K562 (cell line): ENCODE results near the gene CACNA1A. TPM values are rescaled to one million over a fixed set of nuclear protein-coding genes. Genes with fewer than 3 reads are reported as not detected.

Experiments
- FUS ChIP-seq: fragments of 200-400 bp; formaldehyde crosslinking; optimal IDR thresholded peaks from 2 replicates; pipeline ENCODE3; 2017; ENCODE audit warnings: low read depth, low read length
- GTF2A2 ChIP-seq: IDR thresholded peaks from 2 replicates; pipeline ENCODE4 v1.6.1; 2016; ENCODE audit warnings: mild to moderate bottlenecking, missing genetic modification characterization, missing compliant biosample characterization
- GTF2E2 ChIP-seq: fragments of 200-800 bp; sonication (Bioruptor generic); IDR thresholded peaks from 2 replicates; pipeline ENCODE4 v1.6.1; 2016; ENCODE audit warnings: missing genetic modification characterization, missing compliant biosample characterization
- MYC ChIP-seq, 2 experiments: fragments of 250-450 bp in 1 of 2; sonication (Bioruptor Pico) in 1 of 2; IDR thresholded peaks; 2 replicates each; pipeline versions ENCODE4 v1.5.1 to v1.6.1; 2012 to 2021; ENCODE audit warnings: low read depth in 2 of 2, borderline replicate concordance in 1 of 2, improper control_type of control experiment in 1 of 2, low read length in 1 of 2, mild to moderate bottlenecking in 1 of 2, moderate library complexity in 1 of 2
- MYNN ChIP-seq, 2 experiments: sonication (generic); formaldehyde crosslinking in 1 of 2; IDR thresholded peaks; 2 replicates each; pipeline versions ENCODE4 v1.5.0 to v1.6.1; 2016 to 2020; ENCODE audit warnings: antibody characterized with exemption in 1 of 2, missing genetic modification reagents in 1 of 2
- NONO ChIP-seq, 2 experiments: fragments of 200-400 bp in 1 of 2; fragments of 450-650 bp in 1 of 2; formaldehyde crosslinking in 1 of 2; IDR thresholded peaks; 2 replicates each; pipeline ENCODE4 v1.6.1; 2017; ENCODE audit warnings: low read depth in 2 of 2, mild to moderate bottlenecking in 2 of 2, moderate library complexity in 2 of 2, low read length in 1 of 2
- NR1H2 ChIP-seq: sonication (generic); formaldehyde crosslinking; IDR thresholded peaks from 2 replicates; pipeline ENCODE4 v1.4.0; 2020; ENCODE audit warnings: mild to moderate bottlenecking, missing genetic modification reagents
- PHF21A ChIP-seq: fragments of 450-650 bp; IDR thresholded peaks from 2 replicates; pipeline ENCODE4 v1.6.1; 2017; ENCODE audit warnings: low read depth, borderline replicate concordance
- POLR3G ChIP-seq: IDR thresholded peaks from 2 replicates; pipeline ENCODE4 v1.6.1; 2011; ENCODE audit not compliant: insufficient read length, insufficient replicate concordance; ENCODE audit errors: extremely low read depth
- ZNF695 ChIP-seq: fragments of 450-650 bp; formaldehyde crosslinking; IDR thresholded peaks from 2 replicates; pipeline ENCODE4 v1.4.0; 2020; ENCODE audit warnings: mild to moderate bottlenecking, moderate library complexity
- polyA plus RNA-seq, 8 experiments: library from polyadenylated mRNA; depleted of rRNA in 4 of 8; stranded (reverse) in 5 of 8; unstranded in 3 of 8; fragments of >200 nt; fragmentation: Nextera tagmentation in 2 of 8; fragmentation: Illumina TruSeq in 1 of 8; extraction: Ambion mirVana in 2 of 8; extraction: Trizol in 1 of 8; gene quantifications; 2 replicates each; pipeline versions ENCODE4 v1.2.1 to v1.2.3, GENCODE V29; 2011 to 2014; ENCODE audit warnings: inconsistent platforms in 1 of 8, missing spikeins in 1 of 8
- total RNA-seq, 7 experiments: library from RNA; depleted of rRNA in 6 of 7; stranded (reverse); fragments of >200 nt in 6 of 7; fragmentation: Illumina TruSeq in 2 of 7; extraction: Trizol in 2 of 7; gene quantifications; 2 replicates each; pipeline versions ENCODE4 v1.2.1 to v1.2.3, GENCODE V29; 2011 to 2021; ENCODE audit warnings: low replicate concordance in 1 of 7
- TF ChIP-seq, protein P1 (sequence below): fragments of 250-450 bp; sonication (Bioruptor Pico); IDR thresholded peaks from 2 replicates; pipeline ENCODE4 v1.5.1; 2021; ENCODE audit warnings: mild to moderate bottlenecking
- TF ChIP-seq, protein P2 (sequence below), 2 experiments: fragments of 450-650 bp in 1 of 2; sonication (generic) in 1 of 2; formaldehyde crosslinking in 1 of 2; IDR thresholded peaks; 2 replicates each; pipeline versions ENCODE4 v1.7.1 to v1.9.0; 2016 to 2022; ENCODE audit warnings: inconsistent platforms in 1 of 2, mild to moderate bottlenecking in 1 of 2, missing genetic modification reagents in 1 of 2

Gene CACNA1A
- total and polyA plus RNA-seq, 9 of the 15 experiments (the other 6 are each of a cell fraction or from before 2014, with no cell fraction given): 0.03 to 0.20 (median 0.09) TPM; not detected in 1

DNA sequence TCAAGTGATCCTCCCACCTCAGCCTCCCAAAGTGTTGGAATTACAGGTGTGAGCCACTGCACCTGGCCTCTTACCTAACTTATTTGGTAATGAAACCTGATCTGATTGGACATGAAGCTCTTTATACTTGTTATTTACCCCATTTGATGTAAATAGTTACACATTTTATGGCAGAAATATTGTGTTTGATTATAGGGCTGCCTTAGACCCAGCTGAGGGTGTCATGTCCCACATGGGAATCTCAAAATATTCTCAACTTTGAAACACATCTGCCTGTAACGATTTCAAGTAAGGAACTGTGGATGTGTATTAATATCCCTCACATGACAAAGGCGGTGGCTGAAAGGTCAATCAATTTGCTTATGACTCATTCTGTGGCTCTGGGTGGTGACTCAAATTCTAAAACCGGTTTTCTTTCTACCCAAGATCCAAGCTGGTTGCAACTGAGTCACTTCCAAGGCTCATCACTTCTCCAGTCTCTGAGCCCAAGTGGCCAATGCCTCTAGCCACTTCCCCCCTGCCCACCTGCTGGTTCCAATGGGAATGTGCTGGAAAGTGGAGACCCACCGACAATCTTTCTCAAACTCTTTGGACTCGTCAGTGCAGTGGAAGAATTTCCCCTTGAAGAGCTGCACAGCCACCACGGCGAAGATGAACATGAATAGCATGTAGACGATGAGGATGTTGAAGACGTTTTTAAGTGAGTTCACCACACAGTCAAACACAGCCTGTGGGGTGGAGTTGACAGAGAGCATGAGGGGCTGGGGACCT is 245.2 kb downstream of the CACNA1A start (continued):
- no peak for TF ChIP-seq ZNF695
- no peak for TF ChIP-seq POLR3G
- TF ChIP-seq GTF2E2: no peak
- TF ChIP-seq NR1H2 (CRISPR knock-in tag): no peak
- TF ChIP-seq GTF2A2 (tag): no peak
- no peak for TF ChIP-seq MYC (IDR thresholded peaks at IDR 0.05; ENCODE audit: low read depth, low read length)
- no peak for TF ChIP-seq MYC (CRISPR knock-in tag; IDR thresholded peaks at IDR 0.05; ENCODE audit: borderline replicate concordance, low read depth)
- TF ChIP-seq, protein P1, sequence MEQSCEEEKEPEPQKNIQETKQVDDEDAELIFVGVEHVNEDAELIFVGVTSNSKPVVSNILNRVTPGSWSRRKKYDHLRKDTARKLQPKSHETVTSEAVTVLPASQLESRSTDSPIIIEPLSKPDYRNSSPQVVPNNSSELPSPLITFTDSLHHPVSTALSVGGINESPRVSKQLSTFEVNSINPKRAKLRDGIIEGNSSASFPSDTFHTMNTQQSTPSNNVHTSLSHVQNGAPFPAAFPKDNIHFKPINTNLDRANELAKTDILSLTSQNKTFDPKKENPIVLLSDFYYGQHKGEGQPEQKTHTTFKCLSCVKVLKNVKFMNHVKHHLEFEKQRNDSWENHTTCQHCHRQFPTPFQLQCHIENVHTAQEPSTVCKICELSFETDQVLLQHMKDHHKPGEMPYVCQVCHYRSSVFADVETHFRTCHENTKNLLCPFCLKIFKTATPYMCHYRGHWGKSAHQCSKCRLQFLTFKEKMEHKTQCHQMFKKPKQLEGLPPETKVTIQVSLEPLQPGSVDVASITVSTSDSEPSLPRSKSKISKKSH (CRISPR knock-in tag): no peak
- TF ChIP-seq PHF21A: no peak
- no peak for TF ChIP-seq MYNN (IDR thresholded peaks at IDR 0.05)
- TF ChIP-seq MYNN (CRISPR knock-in tag; IDR thresholded peaks at IDR 0.05): no peak
- no peak for TF ChIP-seq NONO (IDR thresholded peaks at IDR 0.05; ENCODE audit: low read depth in 2 of 2, low read length in 1 of 2)
- no peak for TF ChIP-seq FUS
- TF ChIP-seq, protein P2, sequence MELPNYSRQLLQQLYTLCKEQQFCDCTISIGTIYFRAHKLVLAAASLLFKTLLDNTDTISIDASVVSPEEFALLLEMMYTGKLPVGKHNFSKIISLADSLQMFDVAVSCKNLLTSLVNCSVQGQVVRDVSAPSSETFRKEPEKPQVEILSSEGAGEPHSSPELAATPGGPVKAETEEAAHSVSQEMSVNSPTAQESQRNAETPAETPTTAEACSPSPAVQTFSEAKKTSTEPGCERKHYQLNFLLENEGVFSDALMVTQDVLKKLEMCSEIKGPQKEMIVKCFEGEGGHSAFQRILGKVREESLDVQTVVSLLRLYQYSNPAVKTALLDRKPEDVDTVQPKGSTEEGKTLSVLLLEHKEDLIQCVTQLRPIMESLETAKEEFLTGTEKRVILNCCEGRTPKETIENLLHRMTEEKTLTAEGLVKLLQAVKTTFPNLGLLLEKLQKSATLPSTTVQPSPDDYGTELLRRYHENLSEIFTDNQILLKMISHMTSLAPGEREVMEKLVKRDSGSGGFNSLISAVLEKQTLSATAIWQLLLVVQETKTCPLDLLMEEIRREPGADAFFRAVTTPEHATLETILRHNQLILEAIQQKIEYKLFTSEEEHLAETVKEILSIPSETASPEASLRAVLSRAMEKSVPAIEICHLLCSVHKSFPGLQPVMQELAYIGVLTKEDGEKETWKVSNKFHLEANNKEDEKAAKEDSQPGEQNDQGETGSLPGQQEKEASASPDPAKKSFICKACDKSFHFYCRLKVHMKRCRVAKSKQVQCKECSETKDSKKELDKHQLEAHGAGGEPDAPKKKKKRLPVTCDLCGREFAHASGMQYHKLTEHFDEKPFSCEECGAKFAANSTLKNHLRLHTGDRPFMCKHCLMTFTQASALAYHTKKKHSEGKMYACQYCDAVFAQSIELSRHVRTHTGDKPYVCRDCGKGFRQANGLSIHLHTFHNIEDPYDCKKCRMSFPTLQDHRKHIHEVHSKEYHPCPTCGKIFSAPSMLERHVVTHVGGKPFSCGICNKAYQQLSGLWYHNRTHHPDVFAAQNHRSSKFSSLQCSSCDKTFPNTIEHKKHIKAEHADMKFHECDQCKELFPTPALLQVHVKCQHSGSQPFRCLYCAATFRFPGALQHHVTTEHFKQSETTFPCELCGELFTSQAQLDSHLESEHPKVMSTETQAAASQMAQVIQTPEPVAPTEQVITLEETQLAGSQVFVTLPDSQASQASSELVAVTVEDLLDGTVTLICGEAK (IDR thresholded peaks at IDR 0.05): no peak
- TF ChIP-seq, protein P2 (CRISPR knock-in tag; IDR thresholded peaks at IDR 0.05): no peak
